ENCODE results near the gene SIRPA. TPM values are rescaled to one million over a fixed set of nuclear protein-coding genes. Genes with fewer than 3 reads are reported as not detected.

SIRPA gene
- total and polyA plus RNA-seq, 3 donors from 2014 or later, result 18.4 to 25.7 (median 21.0) TPM

- H3K27me3 ChIP-seq, result no peaks in the 10 kb centered on the region
- 76 to 78% methylated on average over 15 of the region's 15 CpGs for WGBS, 2 donors
- no peak for DNase-seq
- H3K4me3 ChIP-seq, result no peak overlapping the region
- intact Hi-C loops (cut with DNase I; ENCODE audit: low total_unique reads), result no loop called here
- H3K9me3 ChIP-seq, result no peaks in the 10 kb centered on the region
- no peak overlapping the region for H3K27ac ChIP-seq
- no peaks in the 10 kb centered on the region for H3K36me3 ChIP-seq (ENCODE audit: low read depth, missing control alignments)
- no peaks in the 10 kb centered on the region for H3K4me1 ChIP-seq
- TF ChIP-seq POLR2A (IDR thresholded peaks at IDR 0.05) (no peak), CTCF (IDR thresholded peaks at IDR 0.05) (no peak)
Measured at GRCh38 chr20:1973601-1974440, 78.6 kb downstream of the SIRPA start.

GRCh38 chr20:1975291-1975690, 80.1 kb downstream of the SIRPA start:
- intact Hi-C loops (cut with DNase I; ENCODE audit: low total_unique reads), result no loop called here
- Histone ChIP-seq H3K4me3 (no peak overlapping the region), H3K27me3 (no peaks in the 10 kb centered on the region), H3K27ac (no peak overlapping the region), H3K36me3 (ENCODE audit: low read depth, missing control alignments) (no peaks in the 10 kb centered on the region), H3K9me3 (no peaks in the 10 kb centered on the region), H3K4me1 (no peaks in the 10 kb centered on the region)
- WGBS, 2 donors, result 86 to 87% methylated on average over 11 of the region's 11 CpGs
- DNase-seq, result no peak
- TF ChIP-seq CTCF (IDR thresholded peaks at IDR 0.05), result no peak
- no peak for TF ChIP-seq POLR2A (IDR thresholded peaks at IDR 0.05)

GRCh38 chr20:1979106-1979778, 84.0 kb downstream of the SIRPA start:
- H3K27me3 ChIP-seq, result no peaks in the 10 kb centered on the region
- H3K36me3 ChIP-seq (ENCODE audit: low read depth, missing control alignments), result no peaks in the 10 kb centered on the region
- 65 to 74% methylated on average over 3 of the region's 3 CpGs for WGBS, 2 donors
- H3K27ac ChIP-seq, result no peak overlapping the region
- no peak for DNase-seq
- H3K4me1 ChIP-seq, result no peaks in the 10 kb centered on the region
- intact Hi-C loops (cut with DNase I; ENCODE audit: low total_unique reads), result no loop called here
- H3K9me3 ChIP-seq, result no peaks in the 10 kb centered on the region
- no peak for TF ChIP-seq POLR2A (IDR thresholded peaks at IDR 0.05)
- TF ChIP-seq CTCF (IDR thresholded peaks at IDR 0.05), result no peak
- no peak overlapping the region for H3K4me3 ChIP-seq

- no peak for DNase-seq
- Histone ChIP-seq H3K27me3 (no peaks in the 10 kb centered on the region), H3K27ac (no peak overlapping the region), H3K4me1 (no peaks in the 10 kb centered on the region), H3K4me3 (no peak overlapping the region), H3K36me3 (ENCODE audit: low read depth, missing control alignments) (no peaks in the 10 kb centered on the region), H3K9me3 (no peaks in the 10 kb centered on the region)
- TF ChIP-seq POLR2A (IDR thresholded peaks at IDR 0.05) (no peak), CTCF (IDR thresholded peaks at IDR 0.05) (no peak)
- intact Hi-C loops (cut with DNase I; ENCODE audit: low total_unique reads), result no loop called here
- WGBS, 2 donors, result 87 to 91% methylated on average over 3 to 5 of the region's 5 CpGs
Measured at GRCh38 chr20:1982686-1983085, 87.5 kb downstream of the SIRPA start.
